ENCODE measurements around the gene TDRD3.

TDRD3 gene

DNA sequence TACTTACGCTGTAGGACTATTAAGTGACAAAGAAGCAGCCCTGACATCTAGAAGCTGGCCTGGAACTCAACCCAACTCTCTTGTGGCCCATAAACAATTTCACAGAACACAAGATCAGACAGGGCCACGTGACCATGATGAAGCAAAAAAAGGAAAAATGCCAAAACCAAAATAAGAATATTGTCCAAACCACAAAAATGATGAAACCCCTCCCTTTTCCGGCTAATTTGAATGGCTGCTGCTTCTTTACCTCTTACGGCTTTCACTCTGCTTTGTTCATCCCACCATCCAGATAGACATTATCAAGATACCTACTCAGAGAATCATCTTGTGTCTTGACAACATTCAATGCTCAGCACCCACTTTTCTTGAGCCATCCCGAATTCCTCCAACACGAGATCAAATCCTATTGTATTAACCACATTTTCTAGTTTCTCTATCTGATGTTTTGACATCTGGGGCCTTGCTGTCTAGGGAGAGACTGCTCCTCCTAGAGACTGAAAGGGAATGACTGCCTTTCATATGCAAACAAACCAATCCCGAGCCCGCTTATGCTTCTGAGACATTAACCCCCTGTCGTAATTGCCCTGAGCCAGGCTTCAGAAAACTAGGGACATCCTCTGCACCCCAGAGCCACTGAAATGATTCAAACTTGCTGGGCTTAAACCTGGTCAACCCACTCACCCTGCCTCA lies 186.3 kb downstream of the TDRD3 start:
- peak; percentile 59 for TF ChIP-seq POLR2AphosphoS5 (IDR thresholded peaks at IDR 0.05; ENCODE audit: borderline replicate concordance, low read depth, low read length)
- no peak for TF ChIP-seq EZH2 (IDR thresholded peaks at IDR 0.05)
- TF ChIP-seq FOXP2 (optimal IDR thresholded peaks at IDR 0.05; ENCODE audit: control extremely low read depth, extremely low read length, insufficient read depth) = no peak
- H3K27ac ChIP-seq = peak overlapping the region; percentile 97
- H3K9ac ChIP-seq (ENCODE audit: insufficient read length) = peak overlapping the region; percentile 74
- no peaks in the 10 kb centered on the region for H3K9me3 ChIP-seq (ENCODE audit: low read depth, low read length)
- peak overlapping the region; percentile 78 for H3K4me3 ChIP-seq
- no peaks in the 10 kb centered on the region for H3K36me3 ChIP-seq (ENCODE audit: insufficient read depth, low read length)
- DNase-seq (ENCODE audit: low read depth, low spot score) = peak; percentile 95

GRCh38 chr13:60583911-60584753 lies 187.1 kb downstream of the TDRD3 start:
- TF ChIP-seq EZH2 (IDR thresholded peaks at IDR 0.05) (no peak), FOXP2 (optimal IDR thresholded peaks at IDR 0.05; ENCODE audit: control extremely low read depth, extremely low read length, insufficient read depth) (peak; percentile 24), POLR2AphosphoS5 (IDR thresholded peaks at IDR 0.05; ENCODE audit: borderline replicate concordance, low read depth, low read length) (peak; percentile 48)
- H3K27ac ChIP-seq = peak overlapping the region; percentile 97
- H3K4me3 ChIP-seq = peak overlapping the region; percentile 78
- H3K9me3 ChIP-seq (ENCODE audit: low read depth, low read length) = no peaks in the 10 kb centered on the region
- no peaks in the 10 kb centered on the region for H3K36me3 ChIP-seq (ENCODE audit: insufficient read depth, low read length)
- peak; percentile 98 for DNase-seq (ENCODE audit: low read depth, low spot score)
- peak overlapping the region; percentile 74 for H3K9ac ChIP-seq (ENCODE audit: insufficient read length)

- peak overlapping the region; percentile 56 for H3K9ac ChIP-seq (ENCODE audit: insufficient read length)
- no peaks in the 10 kb centered on the region for H3K36me3 ChIP-seq (ENCODE audit: insufficient read depth, low read length)
- peak overlapping the region; percentile 97 for H3K27ac ChIP-seq
- DNase-seq (ENCODE audit: low read depth, low spot score) = peak; percentile 83
- no peaks in the 10 kb centered on the region for H3K9me3 ChIP-seq (ENCODE audit: low read depth, low read length)
- peak overlapping the region; percentile 78 for H3K4me3 ChIP-seq
- TF ChIP-seq POLR2AphosphoS5 (IDR thresholded peaks at IDR 0.05; ENCODE audit: borderline replicate concordance, low read depth, low read length) = no peak; the same call in 1 of the 2 replicates
- no peak for TF ChIP-seq EZH2 (IDR thresholded peaks at IDR 0.05)
- no peak for TF ChIP-seq FOXP2 (optimal IDR thresholded peaks at IDR 0.05; ENCODE audit: control extremely low read depth, extremely low read length, insufficient read depth)
These were observed 188.0 kb downstream of the TDRD3 start for GRCh38 chr13:60584976-60585375.

DNA sequence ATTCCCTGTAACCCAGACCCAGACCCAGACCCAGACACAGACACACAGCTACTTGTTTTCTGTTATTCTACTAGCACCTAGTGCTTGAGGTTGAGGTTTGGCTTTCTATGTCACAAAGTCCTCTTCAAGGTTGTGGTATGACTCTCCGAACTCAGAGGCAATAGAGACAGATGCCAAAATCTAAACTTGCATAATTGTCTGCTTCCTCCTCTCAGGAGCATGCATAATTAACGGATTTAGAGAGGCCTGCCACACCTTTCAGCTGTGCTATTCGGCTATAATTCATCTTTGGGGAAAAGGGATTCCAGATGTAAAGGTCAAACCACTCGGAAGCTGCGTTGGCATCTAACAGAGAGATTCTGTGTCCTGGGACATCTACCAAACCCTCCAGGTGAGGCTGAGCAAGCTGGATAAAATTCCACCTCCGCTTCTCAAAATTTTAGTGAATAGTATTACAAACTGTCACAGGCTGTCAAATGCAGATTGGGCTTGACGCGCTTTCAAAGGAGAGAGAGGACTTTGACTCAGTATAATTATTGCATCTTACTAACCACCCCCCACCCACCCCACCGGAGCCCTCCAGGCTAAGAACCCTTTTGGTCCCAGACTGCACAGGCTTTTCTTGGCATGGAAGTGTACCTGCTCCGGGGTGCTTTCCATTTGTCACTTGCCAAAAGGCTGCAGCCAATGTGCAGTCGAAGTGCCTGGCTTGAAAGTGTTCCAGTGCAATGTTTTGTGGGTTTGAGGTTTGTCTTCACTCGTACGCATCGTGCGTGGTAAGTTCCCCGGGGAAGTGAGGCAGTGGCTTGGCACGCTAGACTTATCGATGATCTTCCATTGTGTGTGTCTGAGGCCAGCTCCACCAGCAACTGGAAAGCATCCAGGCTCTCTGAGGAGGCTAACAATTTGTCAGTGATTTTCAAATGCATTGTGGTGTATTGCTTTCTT lies 194.1 kb downstream of the TDRD3 start:
- no peak for DNase-seq (ENCODE audit: low read depth, low spot score)
- TF ChIP-seq FOXP2 (optimal IDR thresholded peaks at IDR 0.05; ENCODE audit: control extremely low read depth, extremely low read length, insufficient read depth) (no peak), EZH2 (IDR thresholded peaks at IDR 0.05) (no peak), POLR2AphosphoS5 (IDR thresholded peaks at IDR 0.05; ENCODE audit: borderline replicate concordance, low read depth, low read length) (no peak)

GRCh38 chr13:60603049-60603448 lies 206.0 kb downstream of the TDRD3 start:
- no peak overlapping the region for H3K9ac ChIP-seq (ENCODE audit: insufficient read length)
- no peak overlapping the region for H3K4me3 ChIP-seq
- no peaks in the 10 kb centered on the region for H3K36me3 ChIP-seq (ENCODE audit: insufficient read depth, low read length)
- no peaks in the 10 kb centered on the region for H3K9me3 ChIP-seq (ENCODE audit: low read depth, low read length)
- TF ChIP-seq POLR2AphosphoS5 (IDR thresholded peaks at IDR 0.05; ENCODE audit: borderline replicate concordance, low read depth, low read length) = no peak
- no peak overlapping the region for H3K27ac ChIP-seq
- DNase-seq (ENCODE audit: low read depth, low spot score) = no peak

More for the DNA sequence above, 194.1 kb downstream of the TDRD3 start:
- H3K9me3 ChIP-seq (ENCODE audit: low read depth, low read length) = no peaks in the 10 kb centered on the region
- H3K36me3 ChIP-seq (ENCODE audit: insufficient read depth, low read length) = no peaks in the 10 kb centered on the region
- no peak overlapping the region for H3K27ac ChIP-seq
- no peak overlapping the region for H3K9ac ChIP-seq (ENCODE audit: insufficient read length)
- H3K4me3 ChIP-seq = peak overlapping the region; percentile 26

GRCh38 chr13:60604058-60604457 lies 207.0 kb downstream of the TDRD3 start:
- no peak for DNase-seq (ENCODE audit: low read depth, low spot score)
- TF ChIP-seq EZH2 (IDR thresholded peaks at IDR 0.05) (no peak), POLR2AphosphoS5 (IDR thresholded peaks at IDR 0.05; ENCODE audit: borderline replicate concordance, low read depth, low read length) (no peak), FOXP2 (optimal IDR thresholded peaks at IDR 0.05; ENCODE audit: control extremely low read depth, extremely low read length, insufficient read depth) (no peak)
- Histone ChIP-seq H3K27ac (no peak overlapping the region), H3K4me3 (no peak overlapping the region), H3K36me3 (ENCODE audit: insufficient read depth, low read length) (no peaks in the 10 kb centered on the region), H3K9me3 (ENCODE audit: low read depth, low read length) (no peaks in the 10 kb centered on the region), H3K9ac (ENCODE audit: insufficient read length) (no peak overlapping the region)

- Histone ChIP-seq H3K4me3 (no peak overlapping the region), H3K27ac (no peak overlapping the region), H3K36me3 (ENCODE audit: insufficient read depth, low read length) (no peaks in the 10 kb centered on the region), H3K9ac (ENCODE audit: insufficient read length) (no peak overlapping the region), H3K9me3 (ENCODE audit: low read depth, low read length) (no peaks in the 10 kb centered on the region)
- TF ChIP-seq EZH2 (IDR thresholded peaks at IDR 0.05) (no peak), FOXP2 (optimal IDR thresholded peaks at IDR 0.05; ENCODE audit: control extremely low read depth, extremely low read length, insufficient read depth) (no peak), POLR2AphosphoS5 (IDR thresholded peaks at IDR 0.05; ENCODE audit: borderline replicate concordance, low read depth, low read length) (no peak)
- no peak for DNase-seq (ENCODE audit: low read depth, low spot score)
These were observed 211.9 kb downstream of the TDRD3 start for GRCh38 chr13:60608954-60609353.
